Measurements from ENCODE around the gene PIGB. TPM values are rescaled to one million over a fixed set of nuclear protein-coding genes. Genes with fewer than 3 reads are reported as not detected.

The PIGB gene
- 31.2 and 37.9 TPM in 2 replicates for total RNA-seq

DNA sequence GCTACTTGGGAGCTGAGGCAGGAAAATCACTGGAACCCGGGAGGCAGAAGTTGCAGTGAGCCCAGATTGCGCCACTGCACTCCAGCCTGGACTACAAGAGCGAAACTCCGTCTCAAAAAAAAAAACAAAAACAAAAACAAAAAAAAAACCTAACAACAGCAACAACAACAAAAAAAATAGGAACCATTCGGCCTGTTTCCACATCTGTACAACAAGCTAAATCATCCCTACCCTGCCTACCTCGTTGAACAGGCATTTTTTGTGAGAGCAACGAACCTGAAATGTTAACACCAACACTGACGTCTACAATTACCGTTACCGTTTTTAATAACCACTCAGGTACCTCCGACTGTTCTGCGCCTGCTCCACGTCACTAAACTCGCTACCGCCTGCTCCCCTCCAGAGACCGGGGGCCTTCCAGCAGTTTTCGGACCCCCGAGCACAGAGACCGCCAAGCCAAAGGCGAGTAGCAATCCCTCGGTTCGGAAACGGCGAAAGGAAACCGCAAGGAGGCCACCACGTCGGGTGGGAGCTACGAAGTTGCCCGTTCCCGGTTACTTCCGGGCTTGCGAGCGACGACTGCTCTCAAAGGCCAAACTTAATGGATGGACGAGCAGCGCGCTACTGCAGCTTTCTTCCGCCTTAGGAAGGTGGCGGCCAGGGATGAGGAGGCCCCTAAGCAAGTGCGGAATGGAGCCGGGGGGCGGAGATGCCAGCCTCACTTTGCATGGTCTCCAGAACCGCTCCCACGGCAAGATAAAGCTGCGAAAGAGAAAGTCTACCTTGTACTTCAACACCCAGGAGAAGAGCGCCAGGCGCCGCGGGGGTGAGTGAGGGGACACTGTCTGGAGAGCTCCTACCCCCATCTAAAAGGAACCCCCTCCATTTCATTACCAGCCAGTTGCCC is at the start of gene PIGB, which contains the start of gene PIGBOS1:
PIGB (plus strand) TSS at position 635 of the 907 bp plus-strand sequence; CDS start at position 664, 29 bp downstream.
PIGBOS1 (minus strand) TSS at position 536 of the 907 bp plus-strand sequence. CDS start 1,331 bp downstream, outside the sequence.

DNA sequence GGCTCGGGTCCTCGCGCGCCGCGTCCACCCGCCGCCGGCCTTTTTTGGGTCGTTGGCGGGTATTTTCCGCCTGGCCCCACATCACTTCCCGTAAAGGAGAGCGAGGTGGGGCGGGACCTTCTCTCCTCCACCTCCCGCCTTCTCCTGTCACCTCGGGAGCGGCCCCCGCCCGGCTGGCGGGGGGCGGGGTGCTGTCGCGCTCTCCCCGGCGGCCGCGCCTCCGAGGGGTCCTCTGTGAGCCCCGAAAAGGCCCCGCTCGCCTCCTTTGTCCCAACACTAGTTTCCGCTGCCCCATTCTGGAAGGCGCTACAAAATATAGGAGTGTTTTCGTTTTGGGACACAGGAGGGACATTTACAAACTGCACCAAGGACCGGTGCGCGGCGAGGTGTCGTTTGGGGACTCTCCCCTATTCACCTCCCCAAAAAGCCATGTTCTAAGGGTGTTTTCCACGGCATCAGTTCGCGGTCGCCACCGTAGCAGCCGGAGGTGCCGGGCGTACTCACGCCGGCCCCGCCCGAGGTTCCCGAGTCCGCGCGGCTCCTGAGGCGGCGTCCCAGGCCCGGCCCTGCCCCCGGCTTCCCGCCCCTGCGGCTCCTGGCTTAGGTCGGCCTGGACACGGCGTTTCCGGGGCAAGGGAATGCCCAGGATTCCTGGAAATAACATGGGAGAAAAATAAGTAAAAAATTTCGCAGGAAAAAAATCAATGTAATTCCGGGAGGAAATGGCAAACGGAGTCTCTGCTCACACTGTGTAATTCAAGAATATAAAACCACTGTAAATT is 29.1 kb upstream of the PIGB start, which contains the start of gene RAB27A:
RAB27A (minus strand) TSS at position 68 of the 782 bp plus-strand sequence. CDS start 54,879 bp downstream, outside the sequence.

Other genes with a start within 250 kb of the PIGB start
- 106 and 122 TPM in 2 replicates for gene RSL24D1, start 122.3 kb upstream of the PIGB start, total RNA-seq
- 17.4 and 18.2 TPM in 2 replicates for gene RAB27A, start 29.4 kb upstream of the PIGB start, total RNA-seq
- 10.8 and 17.9 TPM in 2 replicates for gene PIGBOS1, start 99 bp upstream of the PIGB start, total RNA-seq
- gene CCPG1, start 89.1 kb downstream of the PIGB start, total RNA-seq: 237 and 265 TPM in 2 replicates
- gene PIERCE2, start 89.3 kb downstream of the PIGB start, total RNA-seq: 3.8 and 4.6 TPM in 2 replicates
- 4.4 and 5.0 TPM in 2 replicates for gene DNAAF4, start 189.0 kb downstream of the PIGB start, total RNA-seq

Measured in articular chondrocyte of knee joint (primary cell).